Measurements from ENCODE around the gene S100A14.

Gene S100A14

DNA sequence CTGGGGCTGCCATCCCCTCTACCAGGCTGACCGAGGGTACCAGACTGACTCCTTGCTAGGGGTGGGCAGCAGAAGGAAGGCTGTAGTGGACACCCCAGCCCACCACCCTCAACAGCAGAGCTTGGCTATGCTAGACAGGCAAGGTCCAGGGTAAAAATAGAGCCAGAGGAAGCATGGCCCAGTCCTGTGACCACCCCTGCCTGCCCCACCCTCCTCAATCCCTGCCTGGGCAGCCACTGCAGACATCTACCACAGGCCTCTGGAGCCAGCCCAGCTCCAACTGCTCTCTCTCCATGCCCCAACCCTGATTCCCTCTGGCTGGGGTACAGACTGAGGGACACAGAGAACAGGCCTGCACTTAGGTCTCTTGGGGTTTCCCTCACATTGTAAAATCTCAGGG is 13.8 kb upstream of the S100A14 start:
- Histone ChIP-seq H3K27me3 (ENCODE audit: control insufficient read depth, insufficient read depth, low read length, poor library complexity, severe bottlenecking) (no peaks in the 10 kb centered on the region), H3K9me3 (ENCODE audit: control insufficient read depth, low read length) (no peaks in the 10 kb centered on the region), H3K4me3 (ENCODE audit: insufficient read depth, low read depth, low read length) (no peak overlapping the region), H3K4me1 (ENCODE audit: control insufficient read depth, insufficient read depth, low read length) (peaks cover 12% of the 10 kb centered on the region), H3K27ac (ENCODE audit: insufficient read depth, low read depth, low read length, poor library complexity, severe bottlenecking) (no peak overlapping the region), H3K36me3 (ENCODE audit: control insufficient read depth, insufficient read depth, low read length) (no peaks in the 10 kb centered on the region)
- WGBS, 2 experiments = 81 to 83% methylated on average over 1 of the region's 1 CpG

DNA sequence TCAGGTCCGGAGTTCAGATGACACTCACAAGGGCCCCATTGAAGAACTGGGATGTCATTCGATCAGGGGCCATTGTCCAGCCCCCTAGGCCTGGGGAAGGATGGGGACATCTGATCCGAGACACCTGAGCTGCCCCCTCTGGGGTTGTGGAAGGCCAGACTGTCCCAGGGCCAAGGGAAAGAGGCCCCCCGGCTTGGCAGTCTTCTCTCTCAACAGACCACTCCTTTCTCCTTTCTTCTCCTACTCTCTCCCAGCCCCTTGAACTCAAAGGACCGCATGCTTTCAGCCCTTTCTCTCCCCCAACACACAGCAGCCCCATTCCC is 13.2 kb upstream of the S100A14 start:
- Histone ChIP-seq H3K36me3 (ENCODE audit: control insufficient read depth, insufficient read depth, low read length) (no peaks in the 10 kb centered on the region), H3K9me3 (ENCODE audit: control insufficient read depth, low read length) (no peaks in the 10 kb centered on the region), H3K27ac (ENCODE audit: insufficient read depth, low read depth, low read length, poor library complexity, severe bottlenecking) (no peak overlapping the region), H3K27me3 (ENCODE audit: control insufficient read depth, insufficient read depth, low read length, poor library complexity, severe bottlenecking) (no peaks in the 10 kb centered on the region), H3K4me3 (ENCODE audit: insufficient read depth, low read depth, low read length) (no peak overlapping the region), H3K4me1 (ENCODE audit: control insufficient read depth, insufficient read depth, low read length) (peaks cover 12% of the 10 kb centered on the region)
- WGBS, 2 experiments = 78 to 81% methylated on average over 5 of the region's 5 CpGs

DNA sequence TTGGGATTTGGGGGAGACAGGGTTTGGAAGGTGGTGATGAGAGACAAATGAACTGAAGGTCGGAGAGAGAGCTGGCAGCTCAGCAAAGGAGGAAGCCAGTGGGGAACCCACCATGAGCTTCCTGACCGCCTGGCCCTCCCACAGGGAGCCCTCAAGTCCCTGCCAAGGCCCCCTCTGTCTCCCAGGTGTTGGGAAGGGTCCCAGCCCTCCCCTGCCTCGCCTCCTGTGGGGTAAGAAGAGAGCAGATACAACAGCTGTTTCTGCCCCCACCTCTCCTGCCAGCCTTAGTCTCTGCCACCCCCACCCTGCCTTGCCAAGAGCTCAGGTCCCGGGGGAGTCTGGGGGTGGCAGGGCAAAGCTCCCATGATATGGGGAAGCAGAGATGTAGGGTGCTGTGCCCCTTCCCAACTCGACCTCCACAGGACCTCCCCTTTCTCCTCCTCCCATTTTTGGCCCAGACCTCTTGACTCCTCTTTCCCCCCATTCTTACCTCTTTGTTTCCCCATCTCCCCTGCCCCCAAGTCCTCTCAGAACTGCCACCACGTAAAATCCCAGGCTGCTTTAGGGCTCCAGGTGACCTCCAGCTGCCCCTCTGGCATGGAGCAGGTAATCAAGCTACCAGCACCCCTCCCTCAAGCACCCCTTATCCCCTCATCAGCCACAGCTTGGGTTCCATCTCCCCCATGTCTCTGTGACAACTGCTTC is 12.7 kb upstream of the S100A14 start:
- Histone ChIP-seq H3K4me3 (ENCODE audit: insufficient read depth, low read depth, low read length) (no peak overlapping the region), H3K36me3 (ENCODE audit: control insufficient read depth, insufficient read depth, low read length) (no peaks in the 10 kb centered on the region), H3K27ac (ENCODE audit: insufficient read depth, low read depth, low read length, poor library complexity, severe bottlenecking) (no peak overlapping the region), H3K9me3 (ENCODE audit: control insufficient read depth, low read length) (no peaks in the 10 kb centered on the region), H3K27me3 (ENCODE audit: control insufficient read depth, insufficient read depth, low read length, poor library complexity, severe bottlenecking) (no peaks in the 10 kb centered on the region), H3K4me1 (ENCODE audit: control insufficient read depth, insufficient read depth, low read length) (peaks cover 12% of the 10 kb centered on the region)
- WGBS, 2 experiments = 87 to 89% methylated on average over 6 of the region's 6 CpGs

DNA sequence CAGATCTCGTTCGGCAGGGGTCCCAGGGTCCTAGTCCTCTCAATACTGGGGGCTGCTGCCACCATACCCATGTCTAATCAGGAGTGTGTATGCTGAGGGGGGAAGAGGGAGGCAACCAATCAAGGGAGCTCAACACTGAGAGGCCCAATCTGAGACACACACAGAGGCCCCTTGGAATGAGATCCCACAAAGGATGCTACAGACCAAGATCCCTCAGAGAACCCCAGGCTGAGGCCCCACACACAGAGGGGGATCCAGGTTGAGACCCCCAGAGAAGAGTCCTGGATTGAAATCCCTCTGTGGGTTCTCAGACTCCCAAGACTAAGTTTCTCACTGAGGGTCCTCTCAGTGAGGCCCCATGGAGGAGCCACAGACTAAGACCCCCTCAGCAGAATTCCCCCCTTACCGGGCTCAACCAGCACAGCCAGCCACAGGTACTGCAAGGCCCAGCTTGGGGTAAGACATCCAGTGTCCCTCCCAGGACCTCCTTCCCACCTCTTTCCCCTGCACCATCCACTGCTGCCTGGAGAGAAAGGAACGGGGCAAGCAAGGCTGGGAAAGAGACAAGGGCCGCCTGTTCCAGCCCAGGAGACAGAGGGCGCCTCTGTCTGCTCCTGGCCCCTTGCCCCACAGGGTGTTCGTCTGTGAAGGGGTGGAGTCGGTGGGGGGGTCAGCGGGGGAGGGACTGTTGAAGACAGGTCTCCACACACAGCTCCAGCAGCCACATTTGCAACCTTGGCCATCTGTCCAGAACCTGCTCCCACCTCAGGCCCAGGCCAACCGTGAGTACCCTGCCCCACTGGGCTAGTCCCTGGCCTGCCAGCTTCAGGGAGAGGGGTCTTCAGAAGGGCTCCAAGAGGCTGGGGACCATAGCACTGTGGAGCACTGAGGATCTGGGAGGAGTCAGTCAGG is 11.8 kb upstream of the S100A14 start, which contains the start of gene S100A1:
S100A1 (plus strand) TSS at position 720 of the 912 bp plus-strand sequence. CDS start 2,088 bp downstream, outside the sequence.
- peak within 1 kb of the TSS; percentile 56 for H3K4me3 ChIP-seq (ENCODE audit: insufficient read depth, low read depth, low read length)
- WGBS, 2 experiments = 71 to 73% methylated on average over 10 of the region's 10 CpGs
- no peaks in the 10 kb centered on the region for H3K36me3 ChIP-seq (ENCODE audit: control insufficient read depth, insufficient read depth, low read length)
- peaks cover 12% of the 10 kb centered on the region for H3K4me1 ChIP-seq (ENCODE audit: control insufficient read depth, insufficient read depth, low read length)
- H3K27ac ChIP-seq (ENCODE audit: insufficient read depth, low read depth, low read length, poor library complexity, severe bottlenecking) = peak within 1 kb of the TSS; percentile 78
- H3K9me3 ChIP-seq (ENCODE audit: control insufficient read depth, low read length) = no peaks in the 10 kb centered on the region
- H3K27me3 ChIP-seq (ENCODE audit: control insufficient read depth, insufficient read depth, low read length, poor library complexity, severe bottlenecking) = no peaks in the 10 kb centered on the region

DNA sequence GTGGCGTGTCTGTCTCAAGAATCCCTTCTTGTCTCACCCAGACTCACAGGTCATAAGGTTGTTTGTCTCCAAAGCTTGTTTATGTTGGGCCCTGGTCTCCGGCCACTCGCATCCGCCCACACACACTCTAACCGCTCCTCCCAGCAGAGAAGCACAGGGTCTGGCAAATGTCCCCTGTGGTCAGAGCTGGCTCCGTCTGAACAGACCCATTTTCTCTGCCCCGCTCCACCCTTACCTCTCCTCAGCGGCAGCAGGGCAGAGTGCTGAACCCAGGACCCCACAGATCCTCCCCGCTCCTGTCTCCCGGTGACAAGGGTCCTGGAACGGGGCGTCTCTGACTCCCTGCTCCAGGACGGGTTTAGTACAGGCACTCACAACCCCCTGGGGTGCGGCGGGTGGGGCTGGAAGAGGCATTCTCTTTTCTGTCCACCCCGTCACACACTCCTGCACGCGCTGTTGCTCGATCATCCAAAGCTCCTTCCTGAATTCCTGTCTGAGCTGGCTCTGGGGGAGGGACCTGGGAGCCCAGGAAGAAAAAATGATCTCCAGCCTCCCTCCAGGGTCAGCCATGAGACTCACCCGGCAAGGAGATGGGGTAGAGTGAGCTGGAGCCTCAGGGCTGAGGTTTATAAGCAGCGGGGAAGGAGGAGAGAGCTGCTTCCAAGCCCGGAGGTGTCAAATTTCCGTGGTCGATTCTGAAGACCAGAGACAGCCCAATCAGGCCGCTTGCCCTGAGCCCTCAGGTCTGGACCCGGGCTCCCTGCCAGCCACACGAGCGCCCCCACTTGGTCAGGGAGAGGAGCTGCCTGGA is 11.0 kb upstream of the S100A14 start, which contains the start of gene S100A13:
S100A13 (minus strand) TSS at position 602 of the 811 bp plus-strand sequence. CDS start 1,033 bp downstream, outside the sequence.
- Histone ChIP-seq H3K27me3 (ENCODE audit: control insufficient read depth, insufficient read depth, low read length, poor library complexity, severe bottlenecking) (no peaks in the 10 kb centered on the region), H3K9me3 (ENCODE audit: control insufficient read depth, low read length) (no peaks in the 10 kb centered on the region), H3K4me3 (ENCODE audit: insufficient read depth, low read depth, low read length) (peak within 1 kb of the TSS; percentile 56), H3K4me1 (ENCODE audit: control insufficient read depth, insufficient read depth, low read length) (peaks cover 12% of the 10 kb centered on the region), H3K27ac (ENCODE audit: insufficient read depth, low read depth, low read length, poor library complexity, severe bottlenecking) (peak within 1 kb of the TSS; percentile 78), H3K36me3 (ENCODE audit: control insufficient read depth, insufficient read depth, low read length) (peaks cover 5% of the 10 kb centered on the region)
- WGBS, 2 experiments = 5 to 6% methylated on average over 28 of the region's 28 CpGs

DNA sequence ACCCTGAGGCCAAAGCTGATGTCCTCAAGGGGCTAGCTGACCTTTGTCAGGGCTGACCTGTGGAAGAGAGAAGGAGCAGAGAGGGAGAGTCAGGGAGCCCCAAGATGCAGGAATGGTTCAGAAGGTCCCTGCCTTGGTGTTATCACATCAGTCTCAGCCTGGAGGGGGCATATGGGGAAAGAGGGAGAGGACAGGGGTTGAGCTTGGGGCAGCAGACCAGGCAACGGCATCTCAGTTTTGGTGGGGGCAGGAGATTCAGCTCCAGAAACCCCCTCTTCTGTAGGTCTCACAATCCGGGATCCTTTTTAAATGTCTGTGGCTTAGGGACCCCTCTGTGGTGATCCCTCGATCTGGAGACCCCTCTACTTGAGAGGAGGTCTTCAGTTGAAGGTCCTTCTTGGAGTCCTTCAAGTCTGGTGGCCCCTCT is 10.4 kb upstream of the S100A14 start:
- H3K4me1 ChIP-seq (ENCODE audit: control insufficient read depth, insufficient read depth, low read length) = peaks cover 12% of the 10 kb centered on the region
- WGBS, 2 experiments = 81 to 83% methylated on average over 3 of the region's 3 CpGs
- no peak overlapping the region for H3K27ac ChIP-seq (ENCODE audit: insufficient read depth, low read depth, low read length, poor library complexity, severe bottlenecking)
- peak overlapping the region; percentile 56 for H3K4me3 ChIP-seq (ENCODE audit: insufficient read depth, low read depth, low read length)
- H3K9me3 ChIP-seq (ENCODE audit: control insufficient read depth, low read length) = no peaks in the 10 kb centered on the region
- no peaks in the 10 kb centered on the region for H3K27me3 ChIP-seq (ENCODE audit: control insufficient read depth, insufficient read depth, low read length, poor library complexity, severe bottlenecking)
- peaks cover 5% of the 10 kb centered on the region for H3K36me3 ChIP-seq (ENCODE audit: control insufficient read depth, insufficient read depth, low read length)

DNA sequence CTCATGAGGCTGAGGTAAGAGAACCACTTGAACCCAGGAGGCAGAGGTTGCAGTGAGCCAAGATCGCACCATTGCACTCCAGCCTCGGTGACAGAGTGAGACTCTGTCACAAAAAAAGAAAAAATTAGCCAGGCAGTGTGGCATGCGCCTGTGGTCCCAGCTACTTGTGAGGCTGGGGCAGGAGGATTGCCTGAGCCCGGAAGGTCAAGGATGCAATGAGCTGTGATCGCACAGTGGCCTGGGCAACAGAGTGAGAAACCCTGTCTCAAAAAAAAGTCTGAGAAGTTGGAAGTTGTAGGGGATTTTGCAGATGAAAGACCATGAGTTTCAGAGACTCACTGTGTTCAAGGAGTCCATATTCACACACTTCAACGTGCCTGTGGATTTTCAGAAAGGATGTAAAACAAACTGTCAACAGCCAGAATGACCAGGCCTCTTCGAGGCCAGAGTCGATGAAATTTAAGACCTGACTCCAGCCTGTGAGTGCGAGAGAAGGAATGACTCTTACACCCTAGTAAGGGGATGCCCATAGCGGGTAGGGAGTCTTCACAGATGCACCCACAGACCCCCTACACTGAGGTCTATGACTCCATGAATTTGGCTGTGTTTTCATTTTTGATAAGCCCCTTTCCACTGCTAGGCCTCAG is 9.0 kb upstream of the S100A14 start:
- 94 to 96% methylated on average over 10 of the region's 10 CpGs for WGBS, 2 experiments
- Histone ChIP-seq H3K27ac (ENCODE audit: insufficient read depth, low read depth, low read length, poor library complexity, severe bottlenecking) (no peak overlapping the region), H3K9me3 (ENCODE audit: control insufficient read depth, low read length) (no peaks in the 10 kb centered on the region), H3K36me3 (ENCODE audit: control insufficient read depth, insufficient read depth, low read length) (peaks cover 5% of the 10 kb centered on the region), H3K4me1 (ENCODE audit: control insufficient read depth, insufficient read depth, low read length) (peaks cover 12% of the 10 kb centered on the region), H3K4me3 (ENCODE audit: insufficient read depth, low read depth, low read length) (no peak overlapping the region), H3K27me3 (ENCODE audit: control insufficient read depth, insufficient read depth, low read length, poor library complexity, severe bottlenecking) (no peaks in the 10 kb centered on the region)

DNA sequence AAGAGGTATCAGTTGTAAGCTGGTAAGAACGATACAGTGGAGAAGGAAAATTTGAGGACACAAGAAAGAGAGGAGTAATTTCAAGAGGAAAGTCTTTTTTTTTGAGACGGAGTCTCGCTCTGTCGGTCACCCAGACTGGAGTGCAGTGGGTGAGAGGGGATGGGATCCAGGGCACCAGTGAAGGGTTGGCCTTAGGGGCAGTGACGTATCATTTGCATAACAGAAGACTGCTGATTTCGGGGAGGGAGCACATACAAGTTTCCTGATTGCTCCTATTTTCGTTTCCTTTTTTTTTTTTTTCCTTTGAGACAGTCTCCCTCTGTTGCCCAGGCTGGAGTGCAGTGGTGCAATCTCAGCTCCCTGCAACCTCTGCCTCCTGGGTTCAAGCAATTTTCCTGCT is 7.0 kb upstream of the S100A14 start:
- peaks cover 6% of the 10 kb centered on the region for H3K4me1 ChIP-seq (ENCODE audit: control insufficient read depth, insufficient read depth, low read length)
- H3K4me3 ChIP-seq (ENCODE audit: insufficient read depth, low read depth, low read length) = no peak overlapping the region
- no peaks in the 10 kb centered on the region for H3K9me3 ChIP-seq (ENCODE audit: control insufficient read depth, low read length)
- H3K36me3 ChIP-seq (ENCODE audit: control insufficient read depth, insufficient read depth, low read length) = peaks cover 16% of the 10 kb centered on the region
- no peak overlapping the region for H3K27ac ChIP-seq (ENCODE audit: insufficient read depth, low read depth, low read length, poor library complexity, severe bottlenecking)
- 54% methylated on average over 7 of the region's 7 CpGs for WGBS, 2 experiments
- H3K27me3 ChIP-seq (ENCODE audit: control insufficient read depth, insufficient read depth, low read length, poor library complexity, severe bottlenecking) = no peaks in the 10 kb centered on the region

DNA sequence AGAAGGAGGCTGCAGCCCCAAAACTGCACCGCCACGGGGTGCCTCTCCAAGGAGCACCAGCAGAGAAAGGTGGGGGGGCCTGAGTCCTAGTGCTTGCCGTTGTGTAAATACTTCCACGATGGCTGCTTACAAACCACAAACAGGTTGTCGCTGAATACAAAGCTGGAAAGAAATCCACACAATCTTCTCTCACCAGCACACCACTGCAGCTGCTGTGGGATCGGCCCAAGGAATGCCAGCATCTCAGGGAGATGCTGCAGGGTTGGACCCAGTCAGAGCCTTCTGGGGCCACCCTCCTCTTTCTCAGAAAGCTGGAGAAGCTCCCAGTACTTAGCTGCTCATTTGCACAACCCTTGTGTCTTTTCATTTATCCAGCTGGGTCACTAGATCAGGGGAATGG is 3.0 kb upstream of the S100A14 start:
- Histone ChIP-seq H3K36me3 (ENCODE audit: control insufficient read depth, insufficient read depth, low read length) (peaks cover 16% of the 10 kb centered on the region), H3K4me1 (ENCODE audit: control insufficient read depth, insufficient read depth, low read length) (no peaks in the 10 kb centered on the region), H3K27ac (ENCODE audit: insufficient read depth, low read depth, low read length, poor library complexity, severe bottlenecking) (no peak overlapping the region), H3K9me3 (ENCODE audit: control insufficient read depth, low read length) (no peaks in the 10 kb centered on the region), H3K27me3 (ENCODE audit: control insufficient read depth, insufficient read depth, low read length, poor library complexity, severe bottlenecking) (no peaks in the 10 kb centered on the region), H3K4me3 (ENCODE audit: insufficient read depth, low read depth, low read length) (no peak overlapping the region)
- 92 to 95% methylated on average over 6 of the region's 6 CpGs for WGBS, 2 experiments
